Endothelial cell of umbilical vein (primary cell): ENCODE results near the gene FAM78A. TPM values are rescaled to one million over a fixed set of nuclear protein-coding genes. Genes with fewer than 3 reads are reported as not detected.

Source experiments
- BruUV-seq: library from RNA; stranded (reverse); fragments of 400-500 nt; replicated peaks from 2 replicates; lab custom pipeline; 2021; lab: Mats Ljungman, UMichigan
- CTCF ChIA-PET: fragments of 300-600, 350-600 bp; sonication (Branson Sonifier 250); formaldehyde crosslinking; loops from one replicate; lab custom pipeline; 2021; ENCODE audit warnings: antibody characterized with exemption, inconsistent platforms; lab: Charles Lee
- POLR2A ChIA-PET: fragments of 300-600, 350-600 bp; sonication (Branson Sonifier 250); formaldehyde crosslinking; loops from one replicate; lab custom pipeline; 2021; ENCODE audit warnings: antibody characterized with exemption, inconsistent platforms; lab: Charles Lee
- DNase-seq: peaks from one replicate; pipeline ENCODE4 v3.0.0-alpha.2; 2011; ENCODE audit warnings: low read depth, low spot score
- FAIRE-seq: peaks from 2 replicates; lab custom pipeline; 2011; peaks lifted over from hg19 to GRCh38; lab: Jason Lieb, UNC
- H2AFZ ChIP-seq: 2 replicates; pipeline ENCODE4 v1.6.0; 2012; ENCODE audit warnings: low read depth, low read length, control low read depth, inconsistent platforms
- H3K27ac ChIP-seq: 2 replicates; pipeline ENCODE4 v1.5.1; 2011; ENCODE audit warnings: low read depth, mild to moderate bottlenecking, control low read depth, low read length, moderate library complexity; ENCODE audit not compliant: insufficient read depth
- H3K27me3 ChIP-seq, 2 experiments: 2 replicates each; pipeline versions ENCODE4 v1.6.0 to v1.6.1; 2011; ENCODE audit warnings: low read length in 2 of 2, mixed read lengths in 1 of 2; ENCODE audit not compliant: control insufficient read depth in 2 of 2, insufficient read depth in 2 of 2
- H3K36me3 ChIP-seq, 2 experiments: 2 replicates in 1 of 2; 3 replicates in 1 of 2; pipeline ENCODE4 v1.5.1; 2011; ENCODE audit warnings: low read length in 2 of 2, mild to moderate bottlenecking in 1 of 2, moderate library complexity in 1 of 2; ENCODE audit not compliant: control insufficient read depth in 2 of 2, insufficient read depth in 2 of 2; ENCODE audit errors: extremely low read depth in 1 of 2
- H3K4me1 ChIP-seq: 3 replicates; pipeline ENCODE4 v1.5.1; 2011; ENCODE audit warnings: mild to moderate bottlenecking, low read length; ENCODE audit not compliant: control insufficient read depth, insufficient read depth; ENCODE audit errors: extremely low read depth
- H3K4me2 ChIP-seq: 2 replicates; pipeline ENCODE4 v1.6.1; 2011; ENCODE audit warnings: low read length, control low read depth, mixed read lengths; ENCODE audit not compliant: insufficient read depth
- H3K4me3 ChIP-seq, 3 experiments: fragments of 200-600 bp in 1 of 3; sonication (generic), shearing (Covaris generic) in 1 of 3; replicated peaks in 1 of 3; 2 replicates each; pipeline ENCODE4 v1.5.1; 2011 to 2016; ENCODE audit warnings: control low read depth in 3 of 3, low read length in 3 of 3, mild to moderate bottlenecking in 2 of 3, inconsistent platforms in 1 of 3, low read depth in 1 of 3, moderate library complexity in 1 of 3; ENCODE audit not compliant: insufficient read depth in 1 of 3
- H3K79me2 ChIP-seq: 2 replicates; pipeline ENCODE4 v1.6.0; 2012; ENCODE audit warnings: low read length, inconsistent platforms; ENCODE audit not compliant: control insufficient read depth, insufficient read depth
- H3K9ac ChIP-seq: replicated peaks from 2 replicates; pipeline ENCODE3; 2011; ENCODE audit warnings: low read length, control low read depth; ENCODE audit not compliant: insufficient read depth; ENCODE audit errors: extremely low read depth
- H3K9me1 ChIP-seq: replicated peaks from 3 replicates; pipeline ENCODE4 v1.6.0; 2011; ENCODE audit warnings: mild to moderate bottlenecking, low read length; ENCODE audit not compliant: control insufficient read depth, insufficient read depth; ENCODE audit errors: extremely low read depth
- H3K9me3 ChIP-seq: replicated peaks from 2 replicates; pipeline ENCODE4 v1.5.1; 2012; ENCODE audit warnings: low read length, inconsistent platforms; ENCODE audit not compliant: control insufficient read depth, insufficient read depth
- H4K20me1 ChIP-seq: replicated peaks from 2 replicates; pipeline ENCODE3; 2011; ENCODE audit warnings: mild to moderate bottlenecking, low read length; ENCODE audit not compliant: control insufficient read depth, insufficient read depth; ENCODE audit errors: extremely low read depth
- CTCF ChIP-seq, 2 donors: IDR thresholded peaks; 1 replicate in 1 of 2; 2 replicates in 1 of 2; pipeline ENCODE4 v1.5.1; 2011; ENCODE audit warnings: low read length in 2 of 2, mild to moderate bottlenecking in 2 of 2, moderate library complexity in 2 of 2, control low read depth in 1 of 2, inconsistent platforms in 1 of 2, low read depth in 1 of 2; ENCODE audit not compliant: insufficient read depth in 1 of 2; ENCODE audit errors: extremely low read depth in 1 of 2
- EZH2 ChIP-seq: IDR thresholded peaks from 2 replicates; pipeline ENCODE4 v1.6.1; 2012; ENCODE audit warnings: borderline replicate concordance, low read depth, mild to moderate bottlenecking, moderate library complexity, low read length, inconsistent platforms; ENCODE audit not compliant: severe bottlenecking
- FOS ChIP-seq: IDR thresholded peaks from 2 replicates; pipeline ENCODE4 v1.6.1; 2011; ENCODE audit warnings: mild to moderate bottlenecking, low read length, moderate library complexity, borderline replicate concordance; ENCODE audit not compliant: insufficient read depth
- GATA2 ChIP-seq: IDR thresholded peaks from 2 replicates; pipeline ENCODE4 v1.7.0; 2011; ENCODE audit warnings: low read depth, mild to moderate bottlenecking, moderate library complexity, mixed read lengths, low read length; ENCODE audit not compliant: insufficient read length, insufficient read depth
- JUN ChIP-seq: IDR thresholded peaks from 2 replicates; pipeline ENCODE4 v1.6.1; 2011; ENCODE audit warnings: borderline replicate concordance, low read depth; ENCODE audit not compliant: insufficient read length, insufficient read depth
- MAX ChIP-seq: IDR thresholded peaks from 2 replicates; pipeline ENCODE4 v1.6.1; 2011; ENCODE audit not compliant: insufficient read depth, insufficient read length
- MYC ChIP-seq: IDR thresholded peaks from one replicate; pipeline ENCODE4 v1.6.1; 2011; ENCODE audit warnings: mild to moderate bottlenecking, low read depth, low read length
- POLR2A ChIP-seq: IDR thresholded peaks from 2 replicates; pipeline ENCODE4 v1.6.1; 2012; ENCODE audit warnings: low read depth, mild to moderate bottlenecking, control low read depth, low read length
- POLR2AphosphoS5 ChIP-seq: IDR thresholded peaks from 2 replicates; pipeline ENCODE4 v1.6.1; 2012; ENCODE audit warnings: low read depth, mild to moderate bottlenecking, control low read depth, low read length, moderate library complexity; ENCODE audit not compliant: insufficient read depth
- dilution Hi-C: fragments of 300-500 bp; cut with MboI; formaldehyde crosslinking; loops from one replicate; pipeline ENCODE4 v1.15.0; 2019; ENCODE audit warnings: low sequenced_read_pairs; ENCODE audit not compliant: extremely low pct_ligation_motif_present
- intact Hi-C: fragments of 100-400 bp; cut with micrococcal nuclease; formaldehyde crosslinking; loops from one replicate; pipeline ENCODE4 v1.10.0; 2022
- polyA plus RNA-seq, 4 experiments: library from polyadenylated mRNA; depleted of rRNA in 3 of 4; stranded (reverse) in 3 of 4; unstranded in 1 of 4; fragments of >200 nt; gene quantifications; 2 replicates each; pipeline versions ENCODE4 v1.2.1 to v1.2.3, GENCODE V29; 2011 to 2012; ENCODE audit warnings: missing spikeins in 1 of 4
- total RNA-seq: library from RNA; stranded (reverse); gene quantifications from 2 replicates; pipeline ENCODE4 v1.2.3, GENCODE V29; 2021

FAM78A gene
- total and polyA plus RNA-seq, 2 donors (not counting 3 experiments of a cell fraction or from before 2014, with no cell fraction given) = 34.0 to 37.4 TPM

- intact Hi-C loops = no loop called here
- no TSS peak for BruUV-seq
These were observed 48.7 kb upstream of the FAM78A start for GRCh38 chr9:131324736-131325679.

More at GRCh38 chr9:131324736-131325679, 48.7 kb upstream of the FAM78A start:
- Histone ChIP-seq H3K9me1 (no peaks in the 10 kb centered on the region), H2AFZ (no peak overlapping the region), H3K36me3 (no peaks in the 10 kb centered on the region), H3K27me3 (no peaks in the 10 kb centered on the region), H3K79me2 (no peaks in the 10 kb centered on the region), H3K9me3 (no peaks in the 10 kb centered on the region), H4K20me1 (no peaks in the 10 kb centered on the region), H3K9ac (no peak overlapping the region), H3K4me2 (no peak overlapping the region), H3K27ac (no peak overlapping the region), H3K4me3 (no peak overlapping the region), H3K4me1 (peaks cover 3% of the 10 kb centered on the region)
- TF ChIP-seq MAX (no peak), JUN (no peak), POLR2AphosphoS5 (no peak), MYC (no peak), GATA2 (no peak), CTCF (IDR thresholded peaks at IDR 0.05; ENCODE audit: extremely low read depth in 1 of 2, insufficient read depth in 1 of 2, low read depth in 1 of 2, low read length in 2 of 2) (no peak), EZH2 (no peak), FOS (no peak), POLR2A (no peak)
- CTCF ChIA-PET = interaction anchor here (0.8 to 3.9 kb wide), 3 partner anchors 11 to 27 kb away, joined by 3 to 27 read pairs (median 4); no protein-coding TSS in a partner anchor
- dilution Hi-C loops = no loop called here
- POLR2A ChIA-PET = no interaction called here
- no peak for DNase-seq
- no peak for FAIRE-seq
